Thoracic aorta (tissue), 2 donors: ENCODE data around the gene CFAP97. TPM values are rescaled to one million over a fixed set of nuclear protein-coding genes. Genes with fewer than 3 reads are reported as not detected.

Experiments used
- ATAC-seq: fragments of 150-250 bp; one replicate; pipeline ENCODE4 v1.8.0; 2017; ENCODE audit warnings: low read depth; ENCODE audit not compliant: insufficient number of reproducible peaks, low FRiP score
- DNase-seq: peaks from one replicate; pipeline ENCODE4 v3.0.0-alpha.2; 2020; ENCODE audit warnings: low spot score
- H3K27ac ChIP-seq, 2 donors: fragments of 200-600 bp; sonication (generic); 1 replicate in 1 of 2; 2 replicates in 1 of 2; pipeline ENCODE4 v1.5.1; 2016; ENCODE audit warnings: mild to moderate bottlenecking in 2 of 2, moderate library complexity in 2 of 2
- H3K27me3 ChIP-seq: fragments of 200-600 bp; sonication (generic); replicated peaks from 2 replicates; pipeline ENCODE4 v1.6.0; 2016; ENCODE audit warnings: mild to moderate bottlenecking; ENCODE audit not compliant: insufficient read depth
- H3K36me3 ChIP-seq: fragments of 200-600 bp; sonication (generic); one replicate; pipeline ENCODE4 v1.5.1; 2016
- H3K4me1 ChIP-seq, 2 donors: fragments of 200-600 bp; sonication (generic); 1 replicate in 1 of 2; 2 replicates in 1 of 2; pipeline versions ENCODE4 v1.5.1 to v1.6.0; 2016; ENCODE audit warnings: low read depth in 2 of 2, mild to moderate bottlenecking in 1 of 2; ENCODE audit not compliant: control insufficient read depth in 1 of 2
- H3K4me3 ChIP-seq: fragments of 200-600 bp; sonication (generic); 2 replicates; pipeline ENCODE4 v1.5.1; 2016; ENCODE audit warnings: mild to moderate bottlenecking
- H3K9me3 ChIP-seq: fragments of 200-600 bp; sonication (generic); 2 replicates; pipeline ENCODE4 v1.5.1; 2016
- total RNA-seq, 2 donors: library from RNA; depleted of rRNA; stranded (reverse); fragments of >200 nt; gene quantifications; one replicate each; pipeline versions ENCODE4 v1.1.0 to v1.2.3, GENCODE V29; 2016
- TF ChIP-seq, protein P1 (sequence below): fragments of 200-600 bp; sonication (generic); IDR thresholded peaks from one replicate; pipeline ENCODE4 v1.5.1; 2019; ENCODE audit warnings: antibody characterized with exemption

The CFAP97 gene
- total RNA-seq, 2 donors from 2014 or later = 40.8 to 62.2 TPM

GRCh38 chr4:185217408-185217975, 13.7 kb upstream of the CFAP97 start:
- Histone ChIP-seq H3K4me1 (peaks cover 13 to 66% of the 10 kb centered on the region in 2 donors), H3K27me3 (no peaks in the 10 kb centered on the region), H3K9me3 (no peaks in the 10 kb centered on the region), H3K4me3 (peak overlapping the region; percentile 45), H3K36me3 (no peaks in the 10 kb centered on the region), H3K27ac (peak overlapping the region; percentile 13 to 67)
- DNase-seq (no peak), ATAC-seq (no peak)
- TF ChIP-seq, protein P1, sequence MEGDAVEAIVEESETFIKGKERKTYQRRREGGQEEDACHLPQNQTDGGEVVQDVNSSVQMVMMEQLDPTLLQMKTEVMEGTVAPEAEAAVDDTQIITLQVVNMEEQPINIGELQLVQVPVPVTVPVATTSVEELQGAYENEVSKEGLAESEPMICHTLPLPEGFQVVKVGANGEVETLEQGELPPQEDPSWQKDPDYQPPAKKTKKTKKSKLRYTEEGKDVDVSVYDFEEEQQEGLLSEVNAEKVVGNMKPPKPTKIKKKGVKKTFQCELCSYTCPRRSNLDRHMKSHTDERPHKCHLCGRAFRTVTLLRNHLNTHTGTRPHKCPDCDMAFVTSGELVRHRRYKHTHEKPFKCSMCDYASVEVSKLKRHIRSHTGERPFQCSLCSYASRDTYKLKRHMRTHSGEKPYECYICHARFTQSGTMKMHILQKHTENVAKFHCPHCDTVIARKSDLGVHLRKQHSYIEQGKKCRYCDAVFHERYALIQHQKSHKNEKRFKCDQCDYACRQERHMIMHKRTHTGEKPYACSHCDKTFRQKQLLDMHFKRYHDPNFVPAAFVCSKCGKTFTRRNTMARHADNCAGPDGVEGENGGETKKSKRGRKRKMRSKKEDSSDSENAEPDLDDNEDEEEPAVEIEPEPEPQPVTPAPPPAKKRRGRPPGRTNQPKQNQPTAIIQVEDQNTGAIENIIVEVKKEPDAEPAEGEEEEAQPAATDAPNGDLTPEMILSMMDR = no peak

GRCh38 chr4:185215261-185215660, 11.5 kb upstream of the CFAP97 start:
- Histone ChIP-seq H3K4me1 (peaks cover 16 to 67% of the 10 kb centered on the region in 2 donors), H3K36me3 (no peaks in the 10 kb centered on the region), H3K27ac (peak overlapping the region; percentile 20 to 44), H3K4me3 (no peak overlapping the region), H3K27me3 (no peaks in the 10 kb centered on the region), H3K9me3 (no peaks in the 10 kb centered on the region)
- TF ChIP-seq, protein P1 = no peak
- no peak for DNase-seq
- no peak for ATAC-seq

- no peak overlapping the region for H3K27ac ChIP-seq
- no peaks in the 10 kb centered on the region for H3K9me3 ChIP-seq
- DNase-seq = no peak
- H3K4me1 ChIP-seq = peaks cover 9 to 56% of the 10 kb centered on the region in 2 donors
- ATAC-seq = no peak
- H3K27me3 ChIP-seq = no peaks in the 10 kb centered on the region
- H3K36me3 ChIP-seq = no peaks in the 10 kb centered on the region
- TF ChIP-seq, protein P1 = no peak
- no peak overlapping the region for H3K4me3 ChIP-seq
These were observed 10.1 kb upstream of the CFAP97 start for GRCh38 chr4:185213877-185214276.

GRCh38 chr4:185212581-185212980, 8.8 kb upstream of the CFAP97 start:
- Histone ChIP-seq H3K4me3 (no peak overlapping the region), H3K4me1 (peaks cover 9 to 47% of the 10 kb centered on the region in 2 donors), H3K36me3 (no peaks in the 10 kb centered on the region), H3K27ac (no peak overlapping the region), H3K9me3 (no peaks in the 10 kb centered on the region), H3K27me3 (no peaks in the 10 kb centered on the region)
- ATAC-seq (no peak), DNase-seq (no peak)
- TF ChIP-seq, protein P1 = no peak

DNA sequence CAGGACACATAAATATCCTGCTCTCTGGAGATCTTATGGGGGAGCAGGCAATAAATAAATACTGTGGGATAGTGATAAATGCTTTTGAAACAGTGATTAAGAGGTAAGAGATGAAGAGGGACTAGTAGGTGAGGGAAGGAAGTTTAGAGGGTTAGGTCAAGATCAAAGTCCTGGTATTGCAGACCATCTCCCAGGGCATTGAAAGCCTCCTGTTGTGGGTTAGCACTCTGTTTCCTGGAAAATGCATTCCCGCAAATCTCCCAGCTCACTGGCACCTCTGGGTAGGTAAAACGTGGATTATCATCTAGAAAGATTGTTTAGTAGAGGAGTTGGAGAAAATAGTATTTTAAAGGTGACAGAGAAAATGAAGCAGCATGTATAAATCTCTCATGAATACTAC, 7.8 kb upstream of the CFAP97 start:
- H3K27me3 ChIP-seq = no peaks in the 10 kb centered on the region
- TF ChIP-seq, protein P1 = no peak
- peak overlapping the region; percentile 73 for H3K4me3 ChIP-seq
- DNase-seq = no peak
- H3K36me3 ChIP-seq = no peaks in the 10 kb centered on the region
- H3K4me1 ChIP-seq = peaks cover 9 to 38% of the 10 kb centered on the region in 2 donors
- no peak for ATAC-seq
- peak overlapping the region in 1 of 2 donors; percentile 78 for H3K27ac ChIP-seq
- no peaks in the 10 kb centered on the region for H3K9me3 ChIP-seq
